Breast epithelium (tissue), 4 donors: ENCODE data around the gene PXN. TPM values are rescaled to one million over a fixed set of nuclear protein-coding genes. Genes with fewer than 3 reads are reported as not detected.
A peak's percentile ranks its signal among the peaks of the same experiment; 100 is the strongest.

Experiments used
- DNase-seq, 2 donors: peaks; one replicate each; pipeline ENCODE4 v3.0.0-alpha.2; 2019; ENCODE audit warnings: low spot score in 2 of 2
- H3K27ac ChIP-seq, 2 donors: fragments of 200-600 bp; sonication (generic) in 1 of 2; one replicate each; pipeline ENCODE4 v1.5.1; 2016 to 2019; ENCODE audit warnings: mild to moderate bottlenecking in 1 of 2
- H3K27me3 ChIP-seq, 2 donors: fragments of 200-600 bp; sonication (generic) in 1 of 2; one replicate each; pipeline versions ENCODE4 v1.5.1 to v1.6.0; 2017 to 2019; ENCODE audit warnings: control low read depth in 1 of 2, mild to moderate bottlenecking in 1 of 2
- H3K36me3 ChIP-seq: fragments of 200-600 bp; one replicate; pipeline ENCODE4 v1.5.1; 2019
- H3K4me1 ChIP-seq, 2 donors: fragments of 200-600 bp; sonication (generic); one replicate each; pipeline ENCODE4 v1.5.1; 2016 to 2019; ENCODE audit warnings: control low read depth in 1 of 2
- H3K4me3 ChIP-seq, 3 donors: fragments of 200-600 bp; sonication (generic); 1 replicate in 2 of 3; 2 replicates in 1 of 3; pipeline ENCODE4 v1.5.1; 2016 to 2019; ENCODE audit warnings: mild to moderate bottlenecking in 3 of 3, moderate library complexity in 2 of 3
- H3K9me3 ChIP-seq, 2 donors: fragments of 200-600 bp; sonication (generic) in 1 of 2; one replicate each; pipeline ENCODE4 v1.5.1; 2016 to 2019; ENCODE audit warnings: control low read depth in 1 of 2
- CTCF ChIP-seq, 3 donors: fragments of 450-650 bp; IDR thresholded peaks; one replicate each; pipeline ENCODE4 v1.5.1; 2016 to 2017; ENCODE audit warnings: antibody characterized with exemption in 3 of 3, mild to moderate bottlenecking in 3 of 3, moderate library complexity in 3 of 3
- POLR2A ChIP-seq: fragments of 450-650 bp; IDR thresholded peaks from one replicate; pipeline ENCODE4 v1.6.1; 2016; ENCODE audit warnings: antibody characterized with exemption, mild to moderate bottlenecking, moderate library complexity
- POLR2AphosphoS5 ChIP-seq, 3 donors: sonication (generic); formaldehyde crosslinking; IDR thresholded peaks; one replicate each; pipeline ENCODE4 v1.6.1; 2017; ENCODE audit warnings: antibody characterized with exemption in 3 of 3
- intact Hi-C: fragments of 100-400 bp; cut with DNase I; formaldehyde crosslinking; loops from one replicate; pipeline ENCODE4 v1.15.1; 2023; ENCODE audit warnings: low total_unique reads
- total RNA-seq, 3 donors: library from RNA; depleted of rRNA; stranded (reverse); fragments of >200 nt; gene quantifications; one replicate each; pipeline ENCODE4 v1.1.0, GENCODE V29; 2016

Gene PXN
- total RNA-seq, 3 donors from 2014 or later, result 44.8 to 74.1 (median 53.9) TPM

DNA sequence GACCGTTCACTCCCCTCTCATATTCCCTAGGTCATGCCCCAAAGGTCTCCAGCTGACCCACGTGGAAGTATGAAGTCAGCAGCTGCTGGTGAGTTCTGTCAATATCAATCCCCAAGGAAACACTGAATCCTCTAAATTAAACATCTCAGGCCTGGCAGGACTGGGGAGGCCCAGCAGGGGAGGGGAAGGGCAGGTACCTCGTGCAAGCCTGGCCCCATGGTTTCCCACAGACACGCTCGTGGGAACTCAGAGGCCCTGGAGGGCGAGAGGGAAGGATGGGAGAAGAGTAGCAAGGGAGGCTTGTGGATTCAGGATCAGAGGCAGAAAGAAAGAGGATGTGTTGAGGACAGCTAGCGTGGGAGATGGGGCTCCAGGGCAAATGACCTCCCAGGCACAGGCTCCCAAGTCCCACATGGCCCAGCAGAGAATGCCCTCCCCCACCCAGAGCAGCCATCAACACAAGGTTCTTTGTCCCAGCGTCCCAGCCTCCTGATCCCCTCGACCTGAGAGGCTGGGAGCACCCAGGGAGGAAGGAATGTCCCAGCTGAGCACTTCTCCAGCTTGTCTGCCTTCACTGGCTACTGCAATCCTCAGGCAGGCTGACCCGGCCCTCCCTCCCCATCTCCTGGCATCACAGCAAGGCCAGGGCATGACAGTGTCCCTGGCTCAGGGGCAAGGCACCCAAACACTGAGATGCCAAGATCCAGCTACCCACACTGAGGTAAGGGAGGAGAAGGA, 44.5 kb downstream of the PXN start:
- no peaks in the 10 kb centered on the region for H3K27me3 ChIP-seq
- H3K27ac ChIP-seq, result no peak overlapping the region
- no peak for DNase-seq
- H3K36me3 ChIP-seq, result peaks cover 17% of the 10 kb centered on the region
- intact Hi-C loops, result no loop called here
- peaks cover 0 to 10% of the 10 kb centered on the region in 2 donors for H3K4me1 ChIP-seq
- no peaks in the 10 kb centered on the region for H3K9me3 ChIP-seq
- TF ChIP-seq POLR2AphosphoS5 (IDR thresholded peaks at IDR 0.05) (no peak), CTCF (IDR thresholded peaks at IDR 0.05) (no peak), POLR2A (no peak)
- H3K4me3 ChIP-seq, result no peak overlapping the region

DNA sequence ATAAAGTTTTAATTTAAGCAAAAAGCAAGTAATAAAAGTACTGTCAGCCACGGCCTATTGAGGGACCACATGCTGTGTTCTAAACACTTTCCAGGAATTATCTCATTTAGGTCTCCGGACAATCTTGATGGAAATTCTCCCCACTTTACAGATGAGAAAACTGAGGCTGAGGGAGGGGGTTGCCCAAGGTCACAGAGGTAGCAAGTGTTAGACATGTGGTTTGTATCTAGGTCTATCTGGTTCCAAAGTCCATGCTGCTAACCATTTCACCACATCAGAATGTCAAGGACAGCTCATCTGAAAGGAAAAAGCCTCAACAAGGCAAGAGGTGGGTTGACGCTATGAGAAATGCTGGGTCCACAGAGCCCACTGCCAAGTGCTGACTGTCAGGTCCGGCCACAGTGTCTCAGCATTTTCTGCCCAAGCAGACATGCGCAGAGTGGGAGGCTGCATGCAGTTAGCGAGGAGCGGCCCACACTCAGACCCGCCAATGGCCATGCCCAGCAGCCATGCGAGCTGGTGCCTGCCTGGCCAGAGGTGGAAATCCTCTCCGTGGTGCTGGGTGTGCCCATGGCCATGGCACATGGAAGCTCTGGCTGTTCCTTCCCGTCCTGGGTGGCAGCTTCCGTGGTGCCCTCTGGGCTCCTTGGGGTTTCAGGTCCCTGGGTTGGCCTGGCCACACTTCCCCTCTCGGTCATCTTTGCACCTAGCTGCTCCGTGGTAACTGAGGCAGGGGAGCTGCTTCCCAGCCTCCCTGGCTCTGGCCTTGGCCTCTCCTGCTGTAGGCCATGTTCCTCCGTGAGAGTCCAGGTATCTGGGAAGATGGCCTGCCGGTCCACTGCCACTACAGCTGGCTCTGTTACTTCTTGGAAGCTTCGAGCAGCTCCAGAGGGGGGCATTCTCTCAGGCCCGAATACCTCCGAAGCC, 46.6 kb downstream of the PXN start:
- H3K9me3 ChIP-seq, result no peaks in the 10 kb centered on the region
- H3K27ac ChIP-seq, result no peak overlapping the region
- peaks cover 24% of the 10 kb centered on the region for H3K36me3 ChIP-seq
- TF ChIP-seq POLR2AphosphoS5 (IDR thresholded peaks at IDR 0.05) (no peak), POLR2A (no peak), CTCF (IDR thresholded peaks at IDR 0.05) (no peak)
- intact Hi-C loops, result no loop called here
- no peaks in the 10 kb centered on the region for H3K27me3 ChIP-seq
- no peak for DNase-seq
- no peaks in the 10 kb centered on the region for H3K4me1 ChIP-seq
- H3K4me3 ChIP-seq, result no peak overlapping the region

GRCh38 chr12:120216742-120217605, 48.6 kb downstream of the PXN start:
- TF ChIP-seq CTCF (IDR thresholded peaks at IDR 0.05), result no peak
- no peak for TF ChIP-seq POLR2A
- no peak for TF ChIP-seq POLR2AphosphoS5 (IDR thresholded peaks at IDR 0.05)
- H3K27ac ChIP-seq, result peak overlapping the region; percentile 1 to 71
- no peak for DNase-seq
- H3K4me3 ChIP-seq, result no peak overlapping the region
- intact Hi-C loops, result no loop called here
- no peaks in the 10 kb centered on the region for H3K27me3 ChIP-seq
- H3K4me1 ChIP-seq, result no peaks in the 10 kb centered on the region
- H3K36me3 ChIP-seq, result peaks cover 22% of the 10 kb centered on the region
- no peaks in the 10 kb centered on the region for H3K9me3 ChIP-seq

GRCh38 chr12:120215766-120216735, 49.5 kb downstream of the PXN start:
- Histone ChIP-seq H3K27me3 (no peaks in the 10 kb centered on the region), H3K4me1 (no peaks in the 10 kb centered on the region), H3K27ac (peak overlapping the region; percentile 1 to 71), H3K9me3 (no peaks in the 10 kb centered on the region), H3K4me3 (no peak overlapping the region), H3K36me3 (peaks cover 17% of the 10 kb centered on the region)
- DNase-seq, result no peak
- intact Hi-C loops, result no loop called here
- TF ChIP-seq POLR2A, result no peak
- no peak for TF ChIP-seq POLR2AphosphoS5 (IDR thresholded peaks at IDR 0.05)
- no peak for TF ChIP-seq CTCF (IDR thresholded peaks at IDR 0.05)
